HG03439 (cell line): Measurements from ENCODE around the gene DLG4.
A peak's percentile ranks its signal among the peaks of the same experiment; 100 is the strongest.

Experiments used
- ATAC-seq: cut with Tn5 transposase; IDR thresholded peaks from one replicate; pipeline ENCODE4 v1.9.1; 2021; ENCODE audit warnings: mild to moderate bottlenecking, moderate library complexity; ENCODE audit not compliant: unreplicated experiment

Gene DLG4

GRCh38 chr17:7215652-7216180, 3.9 kb downstream of the DLG4 start:
- ATAC-seq, result no peak

- ATAC-seq, result no peak
Observed at GRCh38 chr17:7215136-7215638, 4.4 kb downstream of the DLG4 start.

- ATAC-seq, result peak; percentile 78
Observed at GRCh38 chr17:7214300-7215135, 5.1 kb downstream of the DLG4 start.

DNA sequence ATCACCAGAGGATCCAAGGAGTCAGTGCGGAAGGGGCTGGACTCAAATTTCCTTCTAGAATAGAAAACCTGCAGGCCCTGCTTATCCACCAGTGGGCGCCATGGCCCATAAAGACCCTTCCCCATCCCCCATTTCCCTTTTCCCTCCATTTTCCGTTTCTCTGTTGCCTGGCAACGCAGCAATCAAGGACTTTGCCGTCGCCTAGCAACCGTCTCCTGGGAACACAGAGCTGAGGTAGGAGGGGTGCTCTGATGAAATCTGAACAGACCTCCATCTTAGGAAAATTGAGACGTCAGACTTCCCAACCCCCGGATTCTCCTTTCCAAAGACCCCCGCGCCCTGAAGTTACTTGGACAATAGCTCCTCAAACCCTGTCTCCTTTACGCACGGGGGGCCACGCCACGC, 5.7 kb downstream of the DLG4 start:
- no peak for ATAC-seq

DNA sequence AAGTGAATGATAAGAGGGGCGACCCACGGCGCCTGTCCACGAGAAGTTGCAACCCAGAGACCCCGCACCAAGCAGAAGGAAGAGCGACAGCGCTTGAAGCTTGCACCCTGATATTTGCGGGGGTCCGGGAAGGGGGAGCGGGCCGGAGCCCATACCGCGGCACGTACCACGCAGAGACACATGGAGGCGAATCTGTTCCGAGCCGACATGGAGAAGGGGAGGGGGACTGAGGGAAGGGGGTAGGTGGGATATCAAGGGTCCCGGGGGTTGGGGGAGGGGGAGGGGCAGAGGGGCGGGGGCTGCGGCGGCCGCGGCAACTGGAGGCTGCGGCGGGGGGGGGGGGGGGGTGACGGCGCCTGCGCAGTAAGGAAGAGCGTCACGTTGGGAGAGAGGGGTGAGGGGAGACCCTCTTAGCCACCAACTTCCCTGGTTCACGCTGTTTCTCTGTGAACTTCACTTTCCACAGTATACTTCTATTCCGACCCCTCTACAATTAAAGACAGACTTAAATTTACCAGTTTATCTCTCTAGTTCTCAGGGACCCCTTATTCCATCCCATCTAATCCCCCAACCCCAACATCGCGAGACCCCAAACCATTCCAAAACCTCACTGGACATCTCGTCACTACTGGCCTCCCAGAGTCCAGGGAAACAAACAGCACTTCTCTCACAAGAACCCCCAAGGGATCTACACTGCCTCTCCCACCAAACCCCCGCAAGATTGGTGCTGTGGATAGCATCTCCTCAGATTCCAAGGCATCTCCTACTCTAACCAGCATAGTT, 8.0 kb downstream of the DLG4 start:
- no peak for ATAC-seq

DNA sequence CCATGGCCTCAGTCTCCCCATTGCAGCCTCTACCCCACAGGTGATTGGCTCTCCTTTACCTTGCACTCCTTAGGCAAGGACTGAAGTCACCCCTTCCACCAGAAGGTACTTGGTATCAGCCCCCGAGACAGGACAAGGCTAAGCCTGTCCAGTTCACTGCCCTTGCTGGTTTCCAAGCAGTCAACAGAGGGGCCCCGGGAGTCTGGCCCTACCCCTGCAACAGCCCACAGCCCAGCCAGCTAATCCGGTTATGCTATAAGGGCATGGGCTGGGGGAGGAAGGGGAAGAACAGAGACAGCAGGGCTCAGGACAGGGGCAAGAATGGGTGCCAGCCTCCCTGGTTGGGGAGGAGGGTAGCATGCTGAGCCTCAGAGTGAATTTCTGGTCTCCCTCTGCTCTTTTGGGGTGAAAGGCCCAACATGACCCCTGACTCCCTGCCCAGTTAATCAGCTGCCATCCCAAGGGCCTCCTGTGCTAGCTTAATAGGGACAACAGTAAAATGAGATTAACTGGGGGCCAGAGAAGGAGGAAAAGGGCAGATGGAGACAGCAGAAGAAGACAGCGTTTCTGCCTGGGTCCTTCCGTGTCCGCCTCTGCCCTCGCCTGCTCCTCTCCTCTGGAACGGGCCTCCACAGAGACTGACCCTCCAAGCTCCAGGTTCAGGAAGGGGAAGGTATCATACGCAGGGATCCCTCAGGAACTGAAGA, 10.7 kb downstream of the DLG4 start:
- ATAC-seq, result no peak

- no peak for ATAC-seq
Observed at GRCh38 chr17:7208027-7208571, 11.5 kb downstream of the DLG4 start.

DNA sequence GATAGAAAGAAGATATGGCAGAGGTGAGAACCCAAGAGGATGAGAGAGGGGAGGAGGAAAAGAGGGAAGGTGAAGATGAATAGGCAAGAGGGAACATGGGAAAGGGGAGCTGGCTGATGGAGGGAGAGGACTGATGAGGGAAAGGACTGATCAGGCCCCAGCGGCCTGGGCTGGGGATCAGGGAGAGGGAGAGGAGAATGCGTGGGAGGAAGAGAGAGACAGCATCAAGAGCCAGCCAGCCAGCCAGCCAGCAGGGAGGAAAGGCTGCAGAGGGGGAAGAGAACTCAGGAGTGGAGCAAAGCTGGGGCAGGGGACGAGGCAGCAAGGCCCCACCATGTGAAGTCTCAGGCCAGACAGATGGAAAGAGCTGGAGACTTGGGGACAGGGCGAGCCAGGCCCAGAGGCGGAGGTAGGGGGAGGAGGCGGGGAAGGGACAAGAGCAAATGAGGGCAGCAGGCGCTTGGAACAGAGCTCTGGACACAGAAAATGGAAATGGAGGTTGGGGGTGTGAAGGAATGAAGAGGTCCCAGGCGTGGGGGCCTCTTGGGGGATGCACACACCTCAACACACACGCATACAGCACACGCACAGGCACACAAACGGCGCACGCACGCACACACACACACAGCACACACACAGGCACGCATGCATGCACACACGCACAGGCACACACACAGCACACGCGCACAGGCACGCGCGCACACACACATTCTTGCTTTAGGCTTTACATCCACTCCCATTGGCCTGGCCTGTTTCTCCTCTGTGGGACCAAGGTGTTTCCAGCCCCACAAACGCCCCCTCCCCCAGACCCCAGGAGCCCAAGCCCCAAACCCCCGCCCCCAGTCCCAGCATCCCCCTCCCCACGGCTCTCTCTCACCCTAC, 12.3 kb downstream of the DLG4 start:
- ATAC-seq, result no peak

DNA sequence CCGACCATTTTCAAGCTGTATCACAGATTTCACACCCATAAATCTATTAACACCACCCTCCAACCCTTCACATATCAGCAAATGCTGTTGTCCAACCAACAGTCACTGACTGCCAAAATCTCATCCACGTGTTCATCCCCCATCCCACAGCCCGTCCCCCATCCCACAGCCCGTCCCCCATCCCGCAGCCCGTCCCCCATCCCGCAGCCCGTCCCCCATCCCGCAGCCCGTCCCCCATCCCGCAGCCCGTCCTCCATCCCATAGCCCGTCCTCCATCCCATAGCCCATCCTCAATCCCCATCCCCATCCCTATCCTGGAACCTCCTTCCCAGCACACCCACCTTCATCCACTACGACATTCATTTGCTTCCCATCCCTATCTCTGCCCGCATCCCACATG, 14.1 kb downstream of the DLG4 start:
- ATAC-seq, result no peak

- peak; percentile 78 for ATAC-seq
Observed at GRCh38 chr17:7204828-7205461, 14.7 kb downstream of the DLG4 start.

GRCh38 chr17:7204336-7204735, 15.3 kb downstream of the DLG4 start:
- no peak for ATAC-seq

- ATAC-seq, result no peak
Observed at GRCh38 chr17:7203391-7203790, 16.2 kb downstream of the DLG4 start.

DNA sequence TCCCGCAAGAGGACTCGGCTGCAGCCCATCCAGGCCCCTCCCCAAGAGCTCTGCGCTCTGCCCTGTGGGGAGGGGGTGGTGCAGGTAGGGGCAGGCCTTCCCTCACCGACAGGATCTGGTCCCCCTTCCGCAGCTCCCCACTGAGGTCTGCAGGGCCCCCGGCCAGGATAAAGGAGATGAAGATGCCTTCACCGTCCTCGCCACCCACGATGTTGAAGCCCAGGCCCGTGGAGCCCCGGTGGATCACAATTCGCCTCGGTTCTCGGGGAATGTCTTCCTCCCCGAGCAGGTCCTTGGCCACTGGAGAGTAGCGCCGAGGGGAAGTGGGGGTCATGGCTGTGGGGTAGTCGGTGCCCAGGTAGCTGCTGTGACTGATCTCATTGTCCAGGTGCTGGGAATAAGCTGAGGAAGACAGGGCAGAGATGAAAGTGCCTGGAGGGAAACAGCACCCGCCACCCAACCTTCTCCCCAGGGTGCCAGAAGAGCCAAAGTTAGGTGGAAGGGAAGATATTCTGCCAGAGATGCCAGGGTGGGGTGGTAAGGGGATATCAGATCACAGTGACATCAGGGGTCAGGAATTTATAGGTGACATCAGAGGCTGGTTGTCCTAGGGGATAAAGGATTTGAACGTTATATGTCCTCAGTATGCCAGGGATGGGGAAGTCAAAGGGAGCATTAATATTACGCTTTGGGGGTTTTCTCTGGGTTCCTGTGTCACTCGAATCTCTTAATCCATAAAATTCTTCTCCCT, 22.8 kb downstream of the DLG4 start:
- ATAC-seq, result no peak

DNA sequence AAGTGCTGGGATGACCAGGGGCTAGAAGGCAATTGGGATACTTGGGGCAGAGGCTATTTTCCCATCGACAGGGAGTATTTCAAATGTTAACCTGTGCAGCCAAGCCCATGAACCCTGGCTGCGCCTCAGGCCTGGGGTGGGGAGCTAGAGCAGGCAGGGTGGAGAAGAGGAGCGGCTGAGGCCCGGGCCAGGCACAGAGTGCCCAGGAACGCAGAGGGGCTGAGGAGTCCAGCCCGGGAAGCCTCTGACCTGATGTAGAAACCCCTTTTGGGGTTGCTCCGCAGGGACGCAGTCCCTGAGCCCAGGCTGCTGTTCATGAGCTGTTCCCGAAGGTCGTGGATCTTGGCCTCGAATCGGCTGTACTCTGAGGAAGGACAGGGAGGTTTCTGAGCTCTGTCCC, 23.7 kb downstream of the DLG4 start:
- ATAC-seq, result no peak

GRCh38 chr17:7192271-7192937, 27.2 kb downstream of the DLG4 start:
- ATAC-seq, result no peak

- no peak for ATAC-seq
Observed at GRCh38 chr17:7191571-7192270, 27.9 kb downstream of the DLG4 start.

- no peak for ATAC-seq
Observed at GRCh38 chr17:7191069-7191468, 28.6 kb downstream of the DLG4 start.
